HUES64 (cell line): ENCODE measurements around the gene OTOA.
"Not testable (repeated sequence)": the region's sequence is repeated elsewhere in the genome, so short reads cannot be mapped to it uniquely, and the experiment has no call there.

ENCODE experiments used
- H3K27ac ChIP-seq: 2 replicates; pipeline ENCODE4 v1.7.0; 2013; ENCODE audit warnings: low read depth, low read length, inconsistent platforms
- H3K27me3 ChIP-seq: 2 replicates; pipeline ENCODE4 v1.6.1; 2013; ENCODE audit warnings: mild to moderate bottlenecking, low read length; ENCODE audit not compliant: insufficient read depth
- H3K36me3 ChIP-seq: 2 replicates; pipeline ENCODE4 v1.6.1; 2013; ENCODE audit warnings: mild to moderate bottlenecking, low read length; ENCODE audit not compliant: insufficient read depth
- H3K4me1 ChIP-seq: 2 replicates; pipeline ENCODE4 v1.6.1; 2013; ENCODE audit warnings: mild to moderate bottlenecking, low read length, moderate library complexity; ENCODE audit not compliant: insufficient read depth
- H3K4me3 ChIP-seq: 2 replicates; pipeline ENCODE4 v1.5.1; 2013; ENCODE audit warnings: mild to moderate bottlenecking, low read length, moderate library complexity
- H3K9ac ChIP-seq: 2 replicates; pipeline ENCODE4 v1.6.1; 2013; ENCODE audit warnings: mild to moderate bottlenecking, low read depth, low read length
- H3K9me3 ChIP-seq: 2 replicates; pipeline ENCODE4 v1.6.1; 2013; ENCODE audit warnings: low read depth, low read length; ENCODE audit not compliant: insufficient read depth
- WGBS: fragments of 150-250, 120-280 bp; methylation state at CpG from one replicate; pipeline ENCODE4 v1.1.7; 2013; ENCODE audit warnings: missing lambda C conversion rate; 5-methylcytosine and 5-hydroxymethylcytosine counted together

The OTOA gene

GRCh38 chr16:21780525-21780924 is 116.8 kb downstream of the OTOA start:
- not testable (repeated sequence) for H3K9ac ChIP-seq, H3K4me3 ChIP-seq, H3K36me3 ChIP-seq, H3K4me1 ChIP-seq, H3K27ac ChIP-seq, H3K27me3 ChIP-seq, H3K9me3 ChIP-seq
- no CpG with 5 or more reads among the region's 5 CpGs for WGBS

DNA sequence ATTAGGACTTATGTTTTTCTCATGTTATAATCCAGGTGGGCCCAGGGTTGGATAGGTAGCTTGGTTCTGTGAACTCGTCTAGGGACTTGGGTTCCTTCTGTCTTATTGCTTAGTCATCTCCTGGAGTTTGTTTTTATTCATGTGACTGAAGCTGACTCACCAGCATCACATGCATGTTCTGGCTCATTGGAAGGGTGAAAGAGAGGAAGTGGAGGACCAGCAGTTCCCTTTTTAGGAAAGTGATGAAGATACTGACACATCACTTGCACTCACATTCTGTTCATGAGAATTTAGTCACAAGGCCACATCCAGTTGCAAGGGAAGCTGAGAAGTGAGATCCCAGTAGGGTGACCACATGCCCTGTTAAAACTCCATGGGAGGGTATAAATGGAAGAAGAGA is 126.7 kb downstream of the OTOA start:
- not testable (repeated sequence) for H3K36me3 ChIP-seq, H3K27ac ChIP-seq, H3K4me1 ChIP-seq, H3K27me3 ChIP-seq, H3K9ac ChIP-seq, H3K4me3 ChIP-seq, H3K9me3 ChIP-seq
- 71% methylated on average over 1 of the region's 1 CpG for WGBS

GRCh38 chr16:21793310-21793709 is 129.5 kb downstream of the OTOA start:
- H3K27ac ChIP-seq, H3K4me1 ChIP-seq, H3K27me3 ChIP-seq, H3K4me3 ChIP-seq, H3K9ac ChIP-seq, H3K36me3 ChIP-seq, H3K9me3 ChIP-seq: not testable (repeated sequence)
- WGBS = 91% methylated on average over 1 of the region's 3 CpGs

DNA sequence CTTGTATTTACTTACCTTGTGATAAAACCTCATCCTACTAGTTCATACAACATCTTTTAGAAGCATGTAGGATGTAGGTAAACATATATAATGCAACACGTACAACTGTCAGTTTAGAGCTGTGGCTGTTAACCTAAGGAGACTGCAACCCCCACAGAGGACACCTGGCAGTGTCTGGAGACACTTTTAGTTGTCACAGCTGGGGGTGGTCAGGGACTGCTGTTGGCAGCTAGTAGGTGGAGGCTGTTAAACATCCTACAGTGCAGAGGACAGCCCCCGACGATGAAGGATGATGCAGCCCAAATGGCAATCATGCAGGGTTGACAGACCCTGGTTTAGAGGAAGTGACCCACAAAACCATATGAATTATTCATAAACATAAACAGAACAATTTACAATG is 134.8 kb downstream of the OTOA start:
- no CpG with 5 or more reads among the region's 3 CpGs for WGBS
- not testable (repeated sequence) for H3K9me3 ChIP-seq, H3K27ac ChIP-seq, H3K9ac ChIP-seq, H3K4me1 ChIP-seq, H3K27me3 ChIP-seq, H3K36me3 ChIP-seq, H3K4me3 ChIP-seq

DNA sequence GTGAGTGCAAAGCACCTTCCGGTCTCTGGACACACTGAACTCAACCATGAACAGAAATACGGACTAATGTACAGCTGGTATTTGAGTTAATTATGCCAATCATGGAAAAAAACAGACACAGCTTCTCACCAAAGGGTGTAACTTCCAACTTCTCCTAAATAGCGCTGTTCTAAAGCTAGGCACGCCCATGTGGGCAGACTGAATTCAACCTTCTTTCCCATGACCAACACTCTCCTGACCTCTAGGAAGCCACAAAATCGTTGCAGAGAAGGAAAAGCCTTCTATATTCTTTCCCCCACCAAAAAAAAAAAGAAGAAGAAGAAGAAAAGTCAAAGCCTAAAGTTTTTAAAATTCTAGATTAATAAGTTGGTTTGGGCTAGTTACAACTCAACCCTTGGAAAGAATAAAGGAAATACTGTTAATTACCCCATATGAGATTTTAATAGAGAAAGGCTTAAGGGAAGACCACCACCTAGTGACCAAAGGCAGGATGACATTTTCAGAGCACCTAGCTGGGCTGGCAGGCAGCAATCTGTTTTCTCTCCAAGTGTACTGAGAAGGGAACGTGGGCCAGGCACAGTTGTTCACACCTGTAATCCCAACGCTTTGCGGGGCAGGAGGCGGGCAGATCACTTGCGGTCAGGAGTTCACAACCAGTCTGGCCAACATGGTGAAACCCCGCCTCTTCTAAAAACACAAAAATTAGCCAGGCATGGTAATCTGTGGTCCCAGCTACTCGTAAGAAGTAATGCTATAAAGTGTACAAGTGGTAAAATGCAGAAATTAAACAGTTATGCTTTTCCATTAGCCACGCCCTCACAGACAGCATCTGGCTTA is 138.0 kb downstream of the OTOA start:
- WGBS = 70% methylated on average over 7 of the region's 13 CpGs
- not testable (repeated sequence) for H3K36me3 ChIP-seq, H3K4me1 ChIP-seq, H3K27ac ChIP-seq, H3K9me3 ChIP-seq, H3K27me3 ChIP-seq, H3K4me3 ChIP-seq, H3K9ac ChIP-seq

- H3K27ac ChIP-seq, H3K27me3 ChIP-seq, H3K9ac ChIP-seq, H3K4me3 ChIP-seq, H3K4me1 ChIP-seq, H3K36me3 ChIP-seq, H3K9me3 ChIP-seq: not testable (repeated sequence)
- WGBS = 80% methylated on average over 2 of the region's 2 CpGs
Measured at GRCh38 chr16:21802375-21802663, 138.6 kb downstream of the OTOA start.
